ENCODE data around the gene PLA2G2C.
A peak's percentile ranks its signal among the peaks of the same experiment; 100 is the strongest.

Gene PLA2G2C

GRCh38 chr1:20167126-20167525 lies 19.2 kb downstream of the PLA2G2C start (continued):
- TF ChIP-seq CREB5 (CRISPR knock-in tag; IDR thresholded peaks at IDR 0.05; ENCODE audit: low read depth) (no peak), ZFP3 (CRISPR knock-in tag; IDR thresholded peaks at IDR 0.05) (no peak), OSR1 (CRISPR knock-in tag; IDR thresholded peaks at IDR 0.05) (no peak), BACH2 (CRISPR knock-in tag; IDR thresholded peaks at IDR 0.05; ENCODE audit: borderline replicate concordance) (no peak), ZFP30 (CRISPR knock-in tag; IDR thresholded peaks at IDR 0.05) (no peak)

DNA sequence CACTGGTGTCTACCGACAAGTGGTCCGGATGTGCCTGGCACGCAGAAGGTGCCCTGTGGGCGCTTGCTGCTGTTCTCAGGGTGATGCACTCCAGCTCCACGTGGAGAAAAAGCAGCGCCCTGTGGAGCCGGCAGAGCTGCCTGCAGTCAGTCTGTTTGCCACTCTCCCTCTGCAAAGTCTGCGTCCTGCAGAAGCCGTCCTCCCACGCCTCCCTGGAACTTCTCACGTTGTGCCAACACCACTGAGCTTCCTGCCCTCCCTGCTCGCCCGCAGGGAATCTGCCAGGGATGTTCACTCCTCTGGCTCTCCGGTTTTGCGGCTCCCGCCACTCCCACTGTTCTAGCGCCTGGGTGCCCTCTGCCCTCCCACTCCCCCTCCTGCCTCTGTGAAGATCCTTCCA lies 20.3 kb downstream of the PLA2G2C start:
- no peak for TF ChIP-seq SNAI2 (CRISPR knock-in tag; IDR thresholded peaks at IDR 0.05)
- no peak; the same call in 2 of the 3 replicates for ATAC-seq

GRCh38 chr1:20165522-20165951 lies 20.8 kb downstream of the PLA2G2C start:
- ATAC-seq = peak; percentile 40; the same call in 1 of the 3 replicates

GRCh38 chr1:20164694-20165202 lies 21.6 kb downstream of the PLA2G2C start:
- ATAC-seq = no peak
- TF ChIP-seq PATZ1 (CRISPR knock-in tag; IDR thresholded peaks at IDR 0.05; ENCODE audit: borderline replicate concordance) (no peak), GLIS3 (CRISPR knock-in tag; IDR thresholded peaks at IDR 0.05) (no peak), ARNTL (CRISPR knock-in tag; IDR thresholded peaks at IDR 0.05; ENCODE audit: borderline replicate concordance, low read depth) (no peak)
- TF ChIP-seq, protein P1, sequence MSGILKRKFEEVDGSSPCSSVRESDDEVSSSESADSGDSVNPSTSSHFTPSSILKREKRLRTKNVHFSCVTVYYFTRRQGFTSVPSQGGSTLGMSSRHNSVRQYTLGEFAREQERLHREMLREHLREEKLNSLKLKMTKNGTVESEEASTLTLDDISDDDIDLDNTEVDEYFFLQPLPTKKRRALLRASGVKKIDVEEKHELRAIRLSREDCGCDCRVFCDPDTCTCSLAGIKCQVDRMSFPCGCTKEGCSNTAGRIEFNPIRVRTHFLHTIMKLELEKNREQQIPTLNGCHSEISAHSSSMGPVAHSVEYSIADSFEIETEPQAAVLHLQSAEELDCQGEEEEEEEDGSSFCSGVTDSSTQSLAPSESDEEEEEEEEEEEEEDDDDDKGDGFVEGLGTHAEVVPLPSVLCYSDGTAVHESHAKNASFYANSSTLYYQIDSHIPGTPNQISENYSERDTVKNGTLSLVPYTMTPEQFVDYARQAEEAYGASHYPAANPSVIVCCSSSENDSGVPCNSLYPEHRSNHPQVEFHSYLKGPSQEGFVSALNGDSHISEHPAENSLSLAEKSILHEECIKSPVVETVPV (CRISPR knock-in tag; IDR thresholded peaks at IDR 0.05) = no peak

More at GRCh38 chr1:20165522-20165951, 20.8 kb downstream of the PLA2G2C start:
- TF ChIP-seq, protein P2, sequence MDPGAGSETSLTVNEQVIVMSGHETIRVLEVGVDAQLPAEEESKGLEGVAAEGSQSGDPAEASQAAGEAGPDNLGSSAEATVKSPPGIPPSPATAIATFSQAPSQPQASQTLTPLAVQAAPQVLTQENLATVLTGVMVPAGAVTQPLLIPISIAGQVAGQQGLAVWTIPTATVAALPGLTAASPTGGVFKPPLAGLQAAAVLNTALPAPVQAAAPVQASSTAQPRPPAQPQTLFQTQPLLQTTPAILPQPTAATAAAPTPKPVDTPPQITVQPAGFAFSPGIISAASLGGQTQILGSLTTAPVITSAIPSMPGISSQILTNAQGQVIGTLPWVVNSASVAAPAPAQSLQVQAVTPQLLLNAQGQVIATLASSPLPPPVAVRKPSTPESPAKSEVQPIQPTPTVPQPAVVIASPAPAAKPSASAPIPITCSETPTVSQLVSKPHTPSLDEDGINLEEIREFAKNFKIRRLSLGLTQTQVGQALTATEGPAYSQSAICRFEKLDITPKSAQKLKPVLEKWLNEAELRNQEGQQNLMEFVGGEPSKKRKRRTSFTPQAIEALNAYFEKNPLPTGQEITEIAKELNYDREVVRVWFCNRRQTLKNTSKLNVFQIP (CRISPR knock-in tag; IDR thresholded peaks at IDR 0.05; ENCODE audit: borderline replicate concordance, low read depth) = no peak
- TF ChIP-seq ESRRG (CRISPR knock-in tag; IDR thresholded peaks at IDR 0.05) = no peak

DNA sequence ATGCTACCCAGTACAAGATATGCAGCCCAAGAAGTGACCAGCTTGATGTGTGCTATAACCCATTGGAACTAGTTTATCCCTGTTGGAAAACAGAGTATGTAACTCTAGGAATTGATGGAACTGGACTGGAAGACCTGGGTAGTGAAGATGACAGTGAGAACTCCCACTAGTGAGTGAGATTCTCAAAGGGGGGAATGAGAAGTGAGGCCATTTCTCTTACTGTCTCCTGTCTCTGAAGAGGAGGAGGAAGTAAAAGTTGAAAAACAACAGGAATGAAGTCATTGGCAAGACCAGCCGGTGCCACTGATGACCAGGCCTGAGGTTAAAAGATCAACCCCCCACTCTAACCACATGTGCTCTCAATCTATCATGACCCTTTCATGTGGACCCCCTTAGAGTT lies 26.3 kb downstream of the PLA2G2C start:
- ATAC-seq = no peak
- TF ChIP-seq PPARA (CRISPR knock-in tag; IDR thresholded peaks at IDR 0.05; ENCODE audit: borderline replicate concordance) (no peak), CSDC2 (CRISPR knock-in tag; IDR thresholded peaks at IDR 0.05) (no peak), TCF4 (CRISPR knock-in tag; IDR thresholded peaks at IDR 0.05; ENCODE audit: borderline replicate concordance) (no peak), ARNTL (CRISPR knock-in tag; IDR thresholded peaks at IDR 0.05; ENCODE audit: borderline replicate concordance, low read depth) (no peak), CREB5 (CRISPR knock-in tag; IDR thresholded peaks at IDR 0.05; ENCODE audit: low read depth) (no peak), BACH2 (CRISPR knock-in tag; IDR thresholded peaks at IDR 0.05; ENCODE audit: borderline replicate concordance) (no peak), RARB (CRISPR knock-in tag; IDR thresholded peaks at IDR 0.05) (no peak), ZFP30 (CRISPR knock-in tag; IDR thresholded peaks at IDR 0.05) (no peak), PATZ1 (CRISPR knock-in tag; IDR thresholded peaks at IDR 0.05; ENCODE audit: borderline replicate concordance) (no peak), OSR1 (CRISPR knock-in tag; IDR thresholded peaks at IDR 0.05) (no peak), SNAI2 (CRISPR knock-in tag; IDR thresholded peaks at IDR 0.05) (no peak), GLIS3 (CRISPR knock-in tag; IDR thresholded peaks at IDR 0.05) (no peak)
- TF ChIP-seq, protein P3, sequence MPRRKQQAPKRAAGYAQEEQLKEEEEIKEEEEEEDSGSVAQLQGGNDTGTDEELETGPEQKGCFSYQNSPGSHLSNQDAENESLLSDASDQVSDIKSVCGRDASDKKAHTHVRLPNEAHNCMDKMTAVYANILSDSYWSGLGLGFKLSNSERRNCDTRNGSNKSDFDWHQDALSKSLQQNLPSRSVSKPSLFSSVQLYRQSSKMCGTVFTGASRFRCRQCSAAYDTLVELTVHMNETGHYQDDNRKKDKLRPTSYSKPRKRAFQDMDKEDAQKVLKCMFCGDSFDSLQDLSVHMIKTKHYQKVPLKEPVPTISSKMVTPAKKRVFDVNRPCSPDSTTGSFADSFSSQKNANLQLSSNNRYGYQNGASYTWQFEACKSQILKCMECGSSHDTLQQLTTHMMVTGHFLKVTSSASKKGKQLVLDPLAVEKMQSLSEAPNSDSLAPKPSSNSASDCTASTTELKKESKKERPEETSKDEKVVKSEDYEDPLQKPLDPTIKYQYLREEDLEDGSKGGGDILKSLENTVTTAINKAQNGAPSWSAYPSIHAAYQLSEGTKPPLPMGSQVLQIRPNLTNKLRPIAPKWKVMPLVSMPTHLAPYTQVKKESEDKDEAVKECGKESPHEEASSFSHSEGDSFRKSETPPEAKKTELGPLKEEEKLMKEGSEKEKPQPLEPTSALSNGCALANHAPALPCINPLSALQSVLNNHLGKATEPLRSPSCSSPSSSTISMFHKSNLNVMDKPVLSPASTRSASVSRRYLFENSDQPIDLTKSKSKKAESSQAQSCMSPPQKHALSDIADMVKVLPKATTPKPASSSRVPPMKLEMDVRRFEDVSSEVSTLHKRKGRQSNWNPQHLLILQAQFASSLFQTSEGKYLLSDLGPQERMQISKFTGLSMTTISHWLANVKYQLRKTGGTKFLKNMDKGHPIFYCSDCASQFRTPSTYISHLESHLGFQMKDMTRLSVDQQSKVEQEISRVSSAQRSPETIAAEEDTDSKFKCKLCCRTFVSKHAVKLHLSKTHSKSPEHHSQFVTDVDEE (CRISPR knock-in tag; IDR thresholded peaks at IDR 0.05) = no peak
